ENCODE measurements around the gene HPSE.
"Not testable (repeated sequence)": the region's sequence is repeated elsewhere in the genome, so short reads cannot be mapped to it uniquely, and the experiment has no call there.

Gene HPSE

GRCh38 chr4:83335701-83336100 lies 1.1 kb upstream of the HPSE start:
- DNase-seq (ENCODE audit: low read depth in 1 of 2, low spot score in 1 of 2): no peak

- no peak for DNase-seq (ENCODE audit: low read depth in 1 of 2, low spot score in 1 of 2)
Measured at GRCh38 chr4:83331956-83332355, 2.7 kb downstream of the HPSE start.

- no peak for DNase-seq (ENCODE audit: low read depth in 1 of 2, low spot score in 1 of 2)
Measured at GRCh38 chr4:83329521-83330110, 5.0 kb downstream of the HPSE start.

- no peak for DNase-seq (ENCODE audit: low read depth in 1 of 2, low spot score in 1 of 2)
Measured at GRCh38 chr4:83328521-83329187, 6.0 kb downstream of the HPSE start.

- DNase-seq (ENCODE audit: low read depth in 1 of 2, low spot score in 1 of 2): no peak
Measured at GRCh38 chr4:83326546-83326945, 8.1 kb downstream of the HPSE start.

- DNase-seq (ENCODE audit: low read depth in 1 of 2, low spot score in 1 of 2): not testable (repeated sequence)
Measured at GRCh38 chr4:83325306-83325705, 9.3 kb downstream of the HPSE start.

GRCh38 chr4:83323136-83323535 lies 11.5 kb downstream of the HPSE start:
- no peak for DNase-seq (ENCODE audit: low read depth in 1 of 2, low spot score in 1 of 2)

- no peak for DNase-seq (ENCODE audit: low read depth in 1 of 2, low spot score in 1 of 2)
Measured at GRCh38 chr4:83320548-83320947, 14.1 kb downstream of the HPSE start.

GRCh38 chr4:83318666-83319065 lies 16.0 kb downstream of the HPSE start:
- DNase-seq (ENCODE audit: low read depth in 1 of 2, low spot score in 1 of 2): no peak

- no peak for DNase-seq (ENCODE audit: low read depth in 1 of 2, low spot score in 1 of 2)
Measured at GRCh38 chr4:83317671-83318070, 17.0 kb downstream of the HPSE start.

- DNase-seq (ENCODE audit: low read depth in 1 of 2, low spot score in 1 of 2): no peak
Measured at GRCh38 chr4:83316459-83317165, 18.0 kb downstream of the HPSE start.

- DNase-seq (ENCODE audit: low read depth in 1 of 2, low spot score in 1 of 2): no peak
Measured at GRCh38 chr4:83315341-83315870, 19.2 kb downstream of the HPSE start.

- DNase-seq (ENCODE audit: low read depth in 1 of 2, low spot score in 1 of 2): no peak
Measured at GRCh38 chr4:83308672-83309071, 26.0 kb downstream of the HPSE start.

- DNase-seq (ENCODE audit: low read depth in 1 of 2, low spot score in 1 of 2): no peak
Measured at GRCh38 chr4:83307920-83308319, 26.7 kb downstream of the HPSE start.

GRCh38 chr4:83305187-83305586 lies 29.5 kb downstream of the HPSE start:
- DNase-seq (ENCODE audit: low read depth in 1 of 2, low spot score in 1 of 2): no peak

GRCh38 chr4:83297548-83298260 lies 36.9 kb downstream of the HPSE start:
- DNase-seq (ENCODE audit: low read depth in 1 of 2, low spot score in 1 of 2): no peak

- DNase-seq (ENCODE audit: low read depth in 1 of 2, low spot score in 1 of 2): no peak
Measured at GRCh38 chr4:83293305-83294046, 41.2 kb downstream of the HPSE start.

GRCh38 chr4:83290059-83290774 lies 44.4 kb downstream of the HPSE start:
- not testable (repeated sequence) for DNase-seq (ENCODE audit: low read depth in 1 of 2, low spot score in 1 of 2)

- not testable (repeated sequence) for DNase-seq (ENCODE audit: low read depth in 1 of 2, low spot score in 1 of 2)
Measured at GRCh38 chr4:83288381-83288780, 46.3 kb downstream of the HPSE start.

- DNase-seq (ENCODE audit: low read depth in 1 of 2, low spot score in 1 of 2): no peak
Measured at GRCh38 chr4:83285055-83285407, 49.6 kb downstream of the HPSE start.
